ENCODE results near the gene MAPK11. TPM values are rescaled to one million over a fixed set of nuclear protein-coding genes. Genes with fewer than 3 reads are reported as not detected.

MAPK11 gene
- polyA plus RNA-seq, 10 donors = 4.6 to 8.4 (median 5.8) TPM

DNA sequence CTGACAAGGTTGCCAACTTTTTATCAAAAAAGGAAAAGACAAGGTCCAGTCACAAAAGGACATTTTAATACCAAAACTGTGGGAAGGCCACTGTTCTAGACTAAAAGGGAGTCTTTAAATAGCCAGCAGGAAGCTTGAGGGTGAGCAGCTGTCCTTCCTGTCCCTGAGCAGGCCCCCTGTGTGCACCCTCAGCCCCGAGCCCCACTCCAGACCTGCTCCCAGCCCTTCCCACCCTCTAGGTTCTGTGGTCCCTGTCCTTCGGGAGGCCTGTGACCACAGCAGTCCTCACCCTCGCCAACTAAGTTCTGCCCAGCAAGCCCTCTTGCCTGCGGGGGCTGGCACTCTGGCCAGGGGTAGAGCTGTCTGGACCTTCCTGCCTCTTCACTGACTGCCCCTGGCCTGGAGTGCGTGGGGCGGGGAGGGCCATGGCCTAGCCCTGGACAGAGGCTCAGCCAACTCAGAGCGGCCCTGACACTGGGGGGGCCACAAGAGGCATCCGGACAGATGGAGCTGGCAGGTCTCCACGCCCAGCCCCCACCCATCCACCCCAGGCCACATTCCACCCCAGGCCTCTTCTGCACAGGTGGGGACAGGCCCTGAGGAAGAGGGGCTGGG, 38.9 kb upstream of the MAPK11 start:
- peak in 1 of 3 donors; percentile 56 for DNase-seq

DNA sequence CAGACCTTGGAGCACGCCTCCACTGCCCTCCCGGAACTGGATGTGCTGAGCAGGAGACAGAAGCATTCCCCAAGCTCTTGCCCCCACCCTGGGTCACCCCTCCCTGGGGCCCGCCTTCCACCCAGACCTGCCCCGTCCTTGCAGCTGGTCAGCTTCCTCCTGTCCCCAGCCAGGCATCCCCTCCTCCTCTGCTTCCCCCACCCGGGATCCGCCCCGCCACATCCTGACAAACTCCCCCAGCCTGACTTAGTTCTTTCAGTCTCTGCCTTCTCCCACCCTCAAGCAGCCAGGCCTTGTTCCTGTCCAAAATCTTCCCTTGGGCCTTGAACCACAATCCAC, 38.4 kb upstream of the MAPK11 start:
- peak in 1 of 3 donors; percentile 80 for DNase-seq

DNA sequence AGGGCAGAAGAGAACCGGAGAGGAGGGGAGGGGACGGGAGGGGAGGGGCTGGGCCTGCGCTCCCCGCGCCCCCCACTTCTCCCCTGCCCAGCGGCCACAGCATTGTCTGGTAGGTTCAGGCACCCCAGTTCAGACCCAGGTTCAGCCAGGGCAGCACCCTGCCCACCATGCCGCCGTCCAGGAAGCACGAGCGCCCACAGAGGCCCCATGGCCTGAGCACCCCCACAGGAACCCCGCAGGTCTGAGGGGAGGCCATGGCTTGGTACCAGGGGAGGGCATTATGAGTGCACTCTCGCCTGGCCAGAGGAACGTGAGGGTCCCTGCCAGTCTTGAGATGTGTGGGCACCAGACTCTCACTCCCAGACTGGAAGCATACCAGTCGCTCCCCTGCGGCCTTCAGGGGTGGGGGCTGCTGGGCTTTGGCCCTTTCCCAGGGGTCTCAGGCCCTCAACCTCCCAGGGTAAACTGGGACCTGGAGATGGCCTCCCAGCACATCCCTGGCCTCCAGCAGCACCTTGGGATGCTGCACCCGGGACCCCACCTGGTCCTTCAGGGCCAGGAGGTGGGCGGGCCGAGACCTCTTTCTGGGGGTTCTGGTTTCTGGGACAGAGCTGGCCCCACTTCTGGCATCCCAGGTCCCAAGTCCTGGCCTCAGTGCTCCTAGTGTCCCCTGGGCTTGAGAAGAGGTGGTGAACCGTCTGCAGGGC, 37.9 kb upstream of the MAPK11 start:
- peak in 1 of 3 donors; percentile 69 for DNase-seq

- peak; percentile 83 to 94 (median 91) for DNase-seq
Measured at GRCh38 chr22:50306753-50307749, 36.9 kb upstream of the MAPK11 start, which contains the start of gene PLXNB2. TSS of gene PLXNB2 (minus strand) at chr22:50307646. CDS start at chr22:50290584, 17,062 bp downstream.

DNA sequence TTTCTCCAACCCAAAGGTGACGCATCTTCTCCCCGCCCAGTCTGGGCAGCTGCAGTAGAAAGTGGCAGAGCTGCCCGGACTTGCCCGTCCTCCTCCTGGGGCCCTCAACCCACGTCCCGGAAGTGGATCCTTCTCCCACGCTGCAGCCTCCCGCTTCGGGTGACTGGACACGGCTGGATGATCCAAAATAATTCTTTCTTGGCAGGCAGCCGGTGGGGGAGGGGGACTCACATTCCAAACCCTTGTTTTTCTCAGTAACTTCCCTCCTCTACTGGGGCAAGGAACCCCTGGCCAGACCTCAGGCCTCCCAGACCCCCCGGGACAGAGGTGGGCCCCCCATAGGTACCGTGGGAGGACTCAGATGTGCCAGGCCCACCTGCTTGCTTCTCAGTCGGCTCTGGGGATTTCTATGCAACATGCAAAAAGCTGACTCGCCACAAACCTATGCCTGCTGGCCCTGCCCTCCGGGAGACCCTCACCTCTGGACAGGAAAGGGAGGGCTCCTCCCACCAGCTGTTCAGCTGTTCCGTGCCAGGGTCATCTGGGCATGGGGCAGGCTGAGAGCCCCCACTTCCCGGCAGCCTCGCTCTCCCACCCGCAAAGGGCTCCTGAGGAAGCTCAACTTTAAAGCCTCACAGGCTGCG, 35.9 kb upstream of the MAPK11 start:
- peak; percentile 79 to 89 (median 85) for DNase-seq

- DNase-seq = no peak
Measured at GRCh38 chr22:50305393-50305922, 35.3 kb upstream of the MAPK11 start.

DNA sequence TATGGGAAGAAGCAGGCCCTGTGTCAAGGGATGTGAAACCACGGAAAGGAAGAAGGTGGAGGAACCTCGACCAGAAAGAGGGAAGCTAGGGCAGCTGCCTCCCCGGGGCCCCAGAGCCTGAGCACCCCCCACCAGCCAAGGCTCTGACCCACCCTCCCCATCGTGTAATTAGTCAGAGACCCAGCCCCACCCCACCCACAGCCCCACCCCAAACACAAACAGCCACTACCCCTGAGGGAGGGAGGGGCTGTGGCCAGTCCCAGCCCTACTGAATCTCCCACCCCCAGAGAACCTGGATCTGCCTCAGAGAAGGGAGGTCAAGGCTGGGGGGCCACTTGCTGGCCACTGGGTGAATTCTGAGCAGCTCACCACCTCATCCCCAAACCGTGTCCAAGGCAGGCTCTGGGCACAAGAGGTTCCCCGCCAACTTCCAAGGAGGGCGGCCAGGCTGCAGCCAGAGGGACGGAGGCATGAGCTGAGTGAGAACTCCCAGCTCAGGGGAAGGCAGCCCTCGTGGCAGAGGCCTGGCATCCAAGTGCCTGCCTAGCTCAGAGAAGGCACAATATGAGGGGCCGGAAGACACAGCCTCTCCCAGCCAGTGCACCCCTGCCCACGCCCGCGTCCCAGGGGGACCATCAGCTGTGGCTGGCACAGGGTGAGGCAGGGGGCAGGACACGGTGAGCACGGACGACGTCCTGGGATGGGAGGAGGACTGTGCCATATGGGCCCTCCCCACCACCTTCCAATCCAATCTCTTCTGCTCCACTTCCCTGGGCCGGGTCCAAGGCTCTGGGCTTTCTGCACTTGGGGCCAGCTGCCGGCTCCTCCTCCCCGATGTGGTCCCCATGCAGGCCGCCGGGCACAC, 34.6 kb upstream of the MAPK11 start:
- DNase-seq = peak in 1 of 3 donors; percentile 44

GRCh38 chr22:50303848-50304527, 33.8 kb upstream of the MAPK11 start:
- peak in 1 of 3 donors; percentile 55 for DNase-seq

DNA sequence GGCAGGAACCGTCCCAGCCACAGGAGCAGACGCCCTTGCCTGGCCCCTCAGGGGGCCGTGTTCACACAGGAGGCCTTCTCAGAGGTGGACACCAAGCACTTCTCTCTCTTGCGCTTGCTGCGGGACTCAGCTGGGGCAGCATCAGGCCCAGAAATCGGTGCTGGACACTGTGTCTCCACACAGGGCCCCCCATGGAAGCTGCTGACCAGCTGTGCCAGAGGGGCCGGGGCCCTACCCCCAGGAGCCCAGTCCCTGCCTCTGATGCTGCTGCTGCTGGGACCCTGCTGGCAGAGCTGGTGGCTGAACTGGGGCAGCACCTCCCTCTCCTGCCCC, 33.3 kb upstream of the MAPK11 start:
- DNase-seq = no peak

GRCh38 chr22:50302564-50302963, 32.4 kb upstream of the MAPK11 start:
- DNase-seq = peak in 1 of 3 donors; percentile 49

- no peak for DNase-seq
Measured at GRCh38 chr22:50302041-50302541, 31.9 kb upstream of the MAPK11 start.

DNA sequence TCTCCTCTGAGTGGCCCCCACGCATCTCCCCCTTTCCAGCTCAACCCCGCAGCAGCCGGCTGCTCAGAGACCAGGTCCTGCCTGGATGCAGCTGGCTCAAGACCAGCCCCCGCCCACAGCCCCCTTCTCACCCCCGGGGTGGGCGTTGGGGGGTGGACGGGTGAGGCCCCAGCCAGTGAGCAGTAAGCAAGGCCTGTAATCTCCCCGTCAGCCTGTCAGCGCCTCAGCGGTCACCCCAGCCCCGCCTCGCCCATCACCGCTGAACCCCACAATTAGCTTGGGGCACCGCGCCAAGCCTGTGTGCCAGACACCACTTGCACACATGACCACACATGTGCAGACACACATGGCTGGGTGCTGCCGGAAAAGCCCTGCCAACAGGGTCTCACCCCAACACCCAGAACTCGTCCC, 31.4 kb upstream of the MAPK11 start:
- peak in 1 of 3 donors; percentile 48 for DNase-seq

DNA sequence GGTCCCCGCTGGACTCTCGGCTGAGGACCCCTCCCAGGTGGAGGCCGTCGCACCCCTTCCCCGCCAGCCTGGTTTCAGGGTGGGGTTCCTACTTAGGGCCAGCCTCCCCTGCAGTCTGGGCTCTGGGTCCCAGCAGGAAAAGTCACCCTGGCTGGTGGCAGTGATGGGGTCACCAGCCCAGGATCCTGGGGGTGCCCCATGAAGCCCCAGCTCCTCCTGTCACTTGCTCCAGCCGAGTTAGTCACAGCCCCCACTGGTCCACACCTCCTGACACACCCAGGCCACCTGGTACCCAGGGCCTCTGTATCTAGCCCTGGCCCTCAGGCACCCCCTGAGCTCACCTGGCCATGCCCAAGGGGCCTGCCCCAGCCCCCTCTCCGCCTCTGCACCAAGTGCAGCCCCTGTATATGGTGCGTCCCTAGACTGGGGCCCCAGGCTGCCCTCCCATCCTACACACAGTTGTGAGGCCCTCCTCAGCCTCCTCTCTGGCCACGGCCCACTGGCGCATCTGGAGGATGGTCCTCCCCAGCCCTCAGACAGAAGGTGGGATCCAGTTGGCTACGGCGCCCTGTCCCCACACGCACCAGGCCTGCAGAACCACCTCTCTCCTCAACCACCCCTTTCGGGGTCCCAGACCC, 30.6 kb upstream of the MAPK11 start:
- no peak for DNase-seq

- no peak for DNase-seq
Measured at GRCh38 chr22:50299785-50300619, 29.8 kb upstream of the MAPK11 start.

- peak in 1 of 3 donors; percentile 37 for DNase-seq
Measured at GRCh38 chr22:50298937-50299784, 29.0 kb upstream of the MAPK11 start.

GRCh38 chr22:50298266-50298637, 28.1 kb upstream of the MAPK11 start:
- DNase-seq = no peak
